OCI-LY7 (cell line): Measurements from ENCODE around the gene TNFRSF17. TPM values are rescaled to one million over a fixed set of nuclear protein-coding genes. Genes with fewer than 3 reads are reported as not detected.

Experiments used
- BruUV-seq: library from RNA; stranded (reverse); fragments of 400-500 nt; replicated peaks from 2 replicates; lab custom pipeline; 2021; lab: Mats Ljungman, UMichigan
- CTCF ChIA-PET: fragments of 300-600 bp; sonication (Branson Sonifier 250); formaldehyde crosslinking; loops from one replicate; lab custom pipeline; 2022; ENCODE audit warnings: antibody characterized with exemption; ENCODE audit not compliant: unreplicated experiment; lab: Charles Lee
- POLR2A ChIA-PET: fragments of 300-600 bp; sonication (Branson Sonifier 250); formaldehyde crosslinking; loops from one replicate; lab custom pipeline; 2022; ENCODE audit warnings: antibody characterized with exemption; lab: Charles Lee
- DNase-seq: peaks from one replicate; pipeline ENCODE4 v3.0.0-alpha.2; 2015; ENCODE audit warnings: low spot score
- H2AFZ ChIP-seq: fragments of 200-600 bp; sonication (generic), shearing (Covaris generic); 2 replicates; pipeline ENCODE4 v1.6.1; 2014; ENCODE audit warnings: mild to moderate bottlenecking, antibody characterized with exemption, low read length, moderate library complexity
- H3K27ac ChIP-seq: fragments of 200-600 bp; sonication (generic); 2 replicates; pipeline ENCODE4 v1.5.1; 2014; ENCODE audit warnings: mixed run types, low read depth, mild to moderate bottlenecking, moderate library complexity, low read length, inconsistent platforms; ENCODE audit not compliant: poor library complexity, severe bottlenecking
- H3K36me3 ChIP-seq: fragments of 200-600 bp; sonication (generic); 2 replicates; pipeline ENCODE4 v1.6.1; 2014; ENCODE audit warnings: mild to moderate bottlenecking, antibody characterized with exemption, low read length, moderate library complexity, mixed read lengths; ENCODE audit not compliant: insufficient read depth
- H3K4me1 ChIP-seq: fragments of 200-600 bp; sonication (generic); 2 replicates; pipeline ENCODE4 v1.5.1; 2014; ENCODE audit warnings: mild to moderate bottlenecking, low read length; ENCODE audit not compliant: insufficient read depth, poor library complexity, severe bottlenecking
- H3K4me2 ChIP-seq: fragments of 200-600 bp; sonication (generic); 2 replicates; pipeline ENCODE4 v1.6.1; 2014; ENCODE audit warnings: mild to moderate bottlenecking, low read length
- H3K4me3 ChIP-seq: fragments of 200-600 bp; sonication (generic); 2 replicates; pipeline ENCODE4 v1.5.1; 2014; ENCODE audit warnings: mild to moderate bottlenecking, low read depth, low read length; ENCODE audit not compliant: poor library complexity, severe bottlenecking
- H3K79me2 ChIP-seq: fragments of 200-600 bp; sonication (generic); 2 replicates; pipeline ENCODE4 v1.6.1; 2016; ENCODE audit warnings: low read depth, mild to moderate bottlenecking, low read length, moderate library complexity, mixed read lengths; ENCODE audit not compliant: insufficient read depth
- H3K9me2 ChIP-seq: fragments of 200-600 bp; sonication (generic); 2 replicates; pipeline ENCODE4 v1.6.1; 2016; ENCODE audit warnings: mild to moderate bottlenecking, low read length, mixed read lengths; ENCODE audit not compliant: insufficient read depth
- H3K9me3 ChIP-seq: fragments of 200-600 bp; sonication (generic); 2 replicates; pipeline ENCODE4 v1.6.1; 2014; ENCODE audit warnings: mild to moderate bottlenecking, mixed run types, low read length, mixed read lengths
- H4K20me1 ChIP-seq: fragments of 200-600 bp; sonication (generic); 2 replicates; pipeline ENCODE4 v1.6.1; 2014; ENCODE audit warnings: mild to moderate bottlenecking, antibody characterized with exemption, low read length, moderate library complexity, mixed read lengths; ENCODE audit not compliant: insufficient read depth
- CTCF ChIP-seq: fragments of 200-600 bp; sonication (generic); conservative IDR thresholded peaks from 2 replicates; pipeline ENCODE4 v1.5.1; 2014; ENCODE audit warnings: mild to moderate bottlenecking, antibody characterized with exemption, low read length, moderate library complexity, mixed read lengths
- EZH2phosphoT487 ChIP-seq: fragments of 200-600 bp; sonication (generic); IDR thresholded peaks from 2 replicates; pipeline ENCODE4 v1.6.1; 2018; ENCODE audit warnings: low read depth, borderline replicate concordance, mild to moderate bottlenecking, mixed run types, antibody characterized with exemption, low read length, moderate library complexity, mixed read lengths
- intact Hi-C: fragments of 100-400 bp; cut with micrococcal nuclease; formaldehyde crosslinking; loops from one replicate; pipeline ENCODE4 v1.10.0; 2022; ENCODE audit not compliant: unreplicated experiment
- total RNA-seq, 2 experiments: library from RNA; depleted of rRNA in 1 of 2; stranded (reverse); fragments of >200 nt in 1 of 2; shearing (Covaris generic) in 1 of 2; gene quantifications; 2 replicates each; pipeline ENCODE4 v1.2.3, GENCODE V29; 2014 to 2022

Gene TNFRSF17
- total RNA-seq, 2 experiments from 2014 or later: 33.6 to 58.2 TPM

- H3K79me2 ChIP-seq: peaks cover 7% of the 10 kb centered on the region; the same call in 1 of the 2 replicates
- no peaks in the 10 kb centered on the region for H3K9me3 ChIP-seq
- peak overlapping the region; percentile 94 for H3K27ac ChIP-seq
- peak overlapping the region; percentile 68 for H3K4me3 ChIP-seq
- CTCF ChIA-PET: interaction anchor here (0.6 to 1.9 kb wide), 2 partner anchors 14 to 322 kb away, joined by 3 to 5 read pairs; no protein-coding TSS in a partner anchor
- H3K36me3 ChIP-seq: peaks cover 12% of the 10 kb centered on the region; the same call in 1 of the 2 replicates
- H4K20me1 ChIP-seq: no peaks in the 10 kb centered on the region
- peak; percentile 19 for DNase-seq
- H3K4me2 ChIP-seq: peak overlapping the region; percentile 97
- no TSS peak for BruUV-seq
- peaks cover 90% of the 10 kb centered on the region for H3K4me1 ChIP-seq
- TF ChIP-seq EZH2phosphoT487 (no peak), CTCF (no peak)
- POLR2A ChIA-PET: interaction anchor here (0.7 to 4.1 kb wide), 4 partner anchors 14 to 274 kb away, joined by 3 to 32 read pairs (median 4); partner anchors contain the start of gene SNX29
- intact Hi-C loops: loop anchor here (2.0 to 10.0 kb wide), 3 partner anchors 271 to 655 kb away; no protein-coding TSS in a partner anchor
- peak overlapping the region; percentile 3; the same call in 1 of the 2 replicates for H2AFZ ChIP-seq
- H3K9me2 ChIP-seq: no peaks in the 10 kb centered on the region
These were observed 1.3 kb upstream of the TNFRSF17 start for GRCh38 chr16:11963706-11964105.

GRCh38 chr16:11966173-11966572 is 1.2 kb downstream of the TNFRSF17 start:
- CTCF ChIA-PET: no interaction called here
- no TSS peak for BruUV-seq

More at GRCh38 chr16:11966173-11966572, 1.2 kb downstream of the TNFRSF17 start:
- DNase-seq: peak; percentile 84
- intact Hi-C loops: loop anchor here (5.0 to 10.0 kb wide), 3 partner anchors 269 to 359 kb away; no protein-coding TSS in a partner anchor
- peaks cover 7% of the 10 kb centered on the region; the same call in 1 of the 2 replicates for H3K79me2 ChIP-seq
- no peak overlapping the region for H2AFZ ChIP-seq
- POLR2A ChIA-PET: interaction anchor here (0.6 to 4.1 kb wide), 4 partner anchors 11 to 236 kb away, joined by 3 to 32 read pairs (median 4); partner anchors contain the start of gene SNX29
- H3K9me3 ChIP-seq: no peaks in the 10 kb centered on the region
- H3K9me2 ChIP-seq: no peaks in the 10 kb centered on the region
- H3K36me3 ChIP-seq: peaks cover 20% of the 10 kb centered on the region; the same call in 1 of the 2 replicates
- H3K4me1 ChIP-seq: peaks cover 78% of the 10 kb centered on the region
- TF ChIP-seq CTCF: no peak
- TF ChIP-seq EZH2phosphoT487: no peak
- H3K27ac ChIP-seq: peak overlapping the region; percentile 94
- peak overlapping the region; percentile 68 for H3K4me3 ChIP-seq
- peak overlapping the region; percentile 97 for H3K4me2 ChIP-seq
- H4K20me1 ChIP-seq: no peaks in the 10 kb centered on the region
